H9 (cell line): ENCODE results near the gene NXN. TPM values are rescaled to one million over a fixed set of nuclear protein-coding genes. Genes with fewer than 3 reads are reported as not detected.

ENCODE experiments used
- DNase-seq: peaks from one replicate; pipeline ENCODE4 v3.0.0-alpha.2; 2017
- H2AFZ ChIP-seq: one replicate; pipeline ENCODE4 v1.6.1; 2013; ENCODE audit warnings: mild to moderate bottlenecking, low read length, control low read depth, moderate library complexity
- H2AK5ac ChIP-seq: 2 replicates; pipeline ENCODE4 v1.6.1; 2013; ENCODE audit warnings: low read length, control low read depth, mixed read lengths; ENCODE audit not compliant: insufficient read length
- H2BK120ac ChIP-seq: one replicate; pipeline ENCODE4 v1.6.1; 2013; ENCODE audit warnings: low read depth, mild to moderate bottlenecking, low read length, control low read depth, inconsistent platforms; ENCODE audit not compliant: poor library complexity, severe bottlenecking
- H2BK12ac ChIP-seq: 2 replicates; pipeline ENCODE4 v1.6.1; 2013; ENCODE audit warnings: low read length, control low read depth, mixed read lengths, low read depth; ENCODE audit not compliant: insufficient read length
- H2BK15ac ChIP-seq: 2 replicates; pipeline ENCODE4 v1.6.1; 2013; ENCODE audit warnings: low read depth, low read length, control low read depth
- H2BK20ac ChIP-seq: one replicate; pipeline ENCODE4 v1.6.1; 2013; ENCODE audit warnings: low read depth, mild to moderate bottlenecking, low read length, control low read depth, inconsistent platforms; ENCODE audit not compliant: poor library complexity, severe bottlenecking
- H2BK5ac ChIP-seq: 2 replicates; pipeline ENCODE4 v1.6.1; 2013; ENCODE audit warnings: low read length, control low read depth, mixed read lengths; ENCODE audit not compliant: insufficient read length
- H3K14ac ChIP-seq: 2 replicates; pipeline ENCODE4 v1.6.1; 2013; ENCODE audit warnings: low read length, control low read depth; ENCODE audit not compliant: insufficient read depth
- H3K18ac ChIP-seq: 2 replicates; pipeline ENCODE4 v1.6.1; 2013; ENCODE audit warnings: low read depth, mild to moderate bottlenecking, mixed read lengths, low read length, control low read depth; ENCODE audit not compliant: insufficient read length
- H3K23ac ChIP-seq: 2 replicates; pipeline ENCODE4 v1.6.1; 2013; ENCODE audit warnings: low read length, control low read depth, mixed read lengths, low read depth; ENCODE audit not compliant: insufficient read length
- H3K23me2 ChIP-seq: 2 replicates; pipeline ENCODE4 v1.6.1; 2013; ENCODE audit warnings: low read depth, mild to moderate bottlenecking, mixed read lengths, low read length, control low read depth; ENCODE audit not compliant: insufficient read length, poor library complexity, severe bottlenecking
- H3K27ac ChIP-seq: 2 replicates; pipeline ENCODE4 v1.5.1; 2013; ENCODE audit warnings: low read length, control low read depth, mixed read lengths, low read depth; ENCODE audit not compliant: insufficient read length
- H3K27me3 ChIP-seq: 2 replicates; pipeline ENCODE4 v1.6.1; 2013; ENCODE audit warnings: low read length, control low read depth, inconsistent platforms; ENCODE audit not compliant: insufficient read depth
- H3K4ac ChIP-seq: 2 replicates; pipeline ENCODE4 v1.6.1; 2013; ENCODE audit warnings: low read depth, mild to moderate bottlenecking, control low read depth, inconsistent platforms, low read length, moderate library complexity
- H3K4me1 ChIP-seq: 2 replicates; pipeline ENCODE4 v1.6.1; 2013; ENCODE audit warnings: low read length, control low read depth, inconsistent platforms; ENCODE audit not compliant: insufficient read depth
- H3K4me2 ChIP-seq: 2 replicates; pipeline ENCODE4 v1.6.1; 2013; ENCODE audit warnings: low read length, control low read depth, mixed read lengths; ENCODE audit not compliant: insufficient read length, insufficient read depth
- H3K56ac ChIP-seq: 2 replicates; pipeline ENCODE4 v1.6.1; 2013; ENCODE audit warnings: low read depth, mild to moderate bottlenecking, mixed read lengths, low read length, control low read depth; ENCODE audit not compliant: insufficient read length
- H3K79me1 ChIP-seq: 2 replicates; pipeline ENCODE4 v1.6.1; 2013; ENCODE audit warnings: low read depth, mild to moderate bottlenecking, moderate library complexity, low read length, control low read depth, inconsistent platforms; ENCODE audit not compliant: insufficient read depth, poor library complexity, severe bottlenecking
- H3K79me2 ChIP-seq: 2 replicates; pipeline ENCODE4 v1.6.1; 2013; ENCODE audit warnings: low read length, control low read depth, inconsistent platforms; ENCODE audit not compliant: insufficient read depth
- H3K9ac ChIP-seq: 2 replicates; pipeline ENCODE4 v1.6.1; 2013; ENCODE audit warnings: low read length, control low read depth, mixed read lengths; ENCODE audit not compliant: insufficient read length; ENCODE audit errors: extremely low read depth
- H3K9me3 ChIP-seq: one replicate; pipeline ENCODE4 v1.6.1; 2013; ENCODE audit warnings: low read depth, low read length, inconsistent platforms; ENCODE audit not compliant: control insufficient read depth
- H3T11ph ChIP-seq: one replicate; pipeline ENCODE4 v1.6.1; 2013; ENCODE audit warnings: mild to moderate bottlenecking, low read length, control low read depth, inconsistent platforms
- H4K20me1 ChIP-seq: one replicate; pipeline ENCODE4 v1.6.1; 2013; ENCODE audit not compliant: control insufficient read depth, insufficient read length, insufficient read depth
- H4K5ac ChIP-seq: 2 replicates; pipeline ENCODE4 v1.6.1; 2013; ENCODE audit warnings: low read depth, mild to moderate bottlenecking, mixed read lengths, low read length, control low read depth; ENCODE audit not compliant: insufficient read length
- H4K8ac ChIP-seq: replicated peaks from 2 replicates; pipeline ENCODE4 v1.6.1; 2013; ENCODE audit warnings: low read length, control low read depth, mixed read lengths, low read depth; ENCODE audit not compliant: insufficient read length
- H4K91ac ChIP-seq: 2 replicates; pipeline ENCODE4 v1.6.1; 2013; ENCODE audit warnings: low read depth, mild to moderate bottlenecking, moderate library complexity, mixed read lengths, low read length, control low read depth; ENCODE audit not compliant: insufficient read length
- H3K27ac Mint-ChIP-seq, 3 experiments: 2 replicates in 2 of 3; 3 replicates in 1 of 3; pipeline ENCODE4 v1.8.0; 2020 to 2021; ENCODE audit warnings: mixed read lengths in 3 of 3, mild to moderate bottlenecking in 1 of 3, moderate library complexity in 1 of 3
- H3K27me3 Mint-ChIP-seq: 2 replicates; pipeline ENCODE4 v1.8.0; 2021; ENCODE audit warnings: low read depth, mild to moderate bottlenecking, moderate library complexity, mixed read lengths
- H3K36me3 Mint-ChIP-seq, 3 experiments: 2 replicates in 2 of 3; 3 replicates in 1 of 3; pipeline ENCODE4 v1.8.0; 2020 to 2021; ENCODE audit warnings: low read depth in 3 of 3, mixed read lengths in 3 of 3; ENCODE audit not compliant: insufficient read depth in 1 of 3
- H3K4me1 Mint-ChIP-seq, 2 experiments: 2 replicates each; pipeline ENCODE4 v1.8.0; 2020; ENCODE audit warnings: mixed read lengths in 2 of 2
- H3K4me3 Mint-ChIP-seq, 2 experiments: 2 replicates in 1 of 2; 3 replicates in 1 of 2; pipeline ENCODE4 v1.8.0; 2020 to 2021; ENCODE audit warnings: mild to moderate bottlenecking in 2 of 2, mixed read lengths in 2 of 2, moderate library complexity in 1 of 2
- H3K9me3 Mint-ChIP-seq, 2 experiments: 2 replicates in 1 of 2; 3 replicates in 1 of 2; pipeline ENCODE4 v1.8.0; 2020; ENCODE audit warnings: mild to moderate bottlenecking in 2 of 2, mixed read lengths in 2 of 2, moderate library complexity in 1 of 2
- CTCF ChIP-seq: fragments of 200-600 bp; sonication (generic); conservative IDR thresholded peaks from 3 replicates; pipeline ENCODE4 v1.8.0; 2021; ENCODE audit warnings: antibody characterized with exemption, mild to moderate bottlenecking
- WGBS: extraction: QIAGEN DNeasy Blood & Tissue Kit; methylation state at CpG from one replicate; pipeline ENCODE4 v1.1.7; 2013; ENCODE audit warnings: missing lambda C conversion rate, low lambda C conversion rate, mixed read lengths; ENCODE audit not compliant: insufficient read length; ENCODE audit errors: extremely low coverage; 5-methylcytosine and 5-hydroxymethylcytosine counted together
- total RNA-seq: library from RNA; stranded (reverse); gene quantifications from 2 replicates; pipeline ENCODE4 v1.2.1, GENCODE V29; 2021

The NXN gene
- total RNA-seq, 1 experiment from 2014 or later, result 93.6 TPM

- Histone ChIP-seq H3K14ac (no peak overlapping the region), H3K9ac (no peak overlapping the region), H2BK12ac (no peak overlapping the region), H2BK15ac (no peak overlapping the region), H3K9me3 (no peaks in the 10 kb centered on the region), H3K79me2 (no peaks in the 10 kb centered on the region), H3K79me1 (no peaks in the 10 kb centered on the region), H2BK5ac (no peak overlapping the region), H2BK20ac (no peak overlapping the region), H3K27me3 (no peaks in the 10 kb centered on the region), H3K4ac (no peak overlapping the region), H3K23ac (no peak overlapping the region), H2BK120ac (no peak overlapping the region), H3K23me2 (no peaks in the 10 kb centered on the region), H3K18ac (no peak overlapping the region), H3K4me1 (no peaks in the 10 kb centered on the region), H4K8ac (no peak overlapping the region), H3T11ph (no peak overlapping the region), H4K91ac (no peak overlapping the region), H2AK5ac (no peak overlapping the region), H2AFZ (no peak overlapping the region), H3K4me2 (no peak overlapping the region), H4K20me1 (no peaks in the 10 kb centered on the region), H4K5ac (no peak overlapping the region), H3K56ac (no peak overlapping the region), H3K27ac (no peak overlapping the region)
- peak overlapping the region; percentile 39 to 91 (median 40); a peak in 3 of 7 replicates for H3K27ac Mint-ChIP-seq
- H3K4me1 Mint-ChIP-seq, result peaks cover 10 to 15% of the 10 kb centered on the region in 2 experiments
- no peak for DNase-seq
- H3K36me3 Mint-ChIP-seq, result peaks cover 16 to 49% (median 39%) of the 10 kb centered on the region in 3 experiments; a peak in 6 of 7 replicates
- no peak overlapping the region for H3K4me3 Mint-ChIP-seq
- WGBS, result no CpG with 5 or more reads among the region's 14 CpGs
- no peak for TF ChIP-seq CTCF
- no peaks in the 10 kb centered on the region; the same call in 1 of the 2 replicates for H3K27me3 Mint-ChIP-seq
- no peaks in the 10 kb centered on the region for H3K9me3 Mint-ChIP-seq
Observed at GRCh38 chr17:795276-795675, 184.3 kb downstream of the NXN start.
